LNCaP clone FGC (cell line): Measurements from ENCODE around the gene ORMDL3.
"Not testable (repeated sequence)": the region's sequence is repeated elsewhere in the genome, so short reads cannot be mapped to it uniquely, and the experiment has no call there.

Experiments used
- DNase-seq: peaks from one replicate; pipeline ENCODE4 v3.0.0-alpha.2; 2011; ENCODE audit warnings: low read depth
- H3K4me3 ChIP-seq: 2 replicates; pipeline ENCODE4 v1.5.1; 2011; ENCODE audit warnings: mild to moderate bottlenecking, low read depth, low read length, control low read depth
- CTCF ChIP-seq: IDR thresholded peaks from 2 replicates; pipeline ENCODE4 v1.5.1; 2012; ENCODE audit warnings: mild to moderate bottlenecking; ENCODE audit not compliant: control insufficient read depth, insufficient read depth; ENCODE audit errors: extremely low read depth

ORMDL3 gene

GRCh38 chr17:39951924-39952679 is 24.7 kb upstream of the ORMDL3 start:
- DNase-seq = no peak
- TF ChIP-seq CTCF = no peak
- peak overlapping the region; percentile 48 for H3K4me3 ChIP-seq

- TF ChIP-seq CTCF = no peak
- no peak overlapping the region for H3K4me3 ChIP-seq
- DNase-seq = no peak
Measured at GRCh38 chr17:39950871-39951348, 23.5 kb upstream of the ORMDL3 start.

GRCh38 chr17:39949028-39949427 is 21.6 kb upstream of the ORMDL3 start:
- TF ChIP-seq CTCF = no peak
- H3K4me3 ChIP-seq = no peak overlapping the region
- no peak for DNase-seq

DNA sequence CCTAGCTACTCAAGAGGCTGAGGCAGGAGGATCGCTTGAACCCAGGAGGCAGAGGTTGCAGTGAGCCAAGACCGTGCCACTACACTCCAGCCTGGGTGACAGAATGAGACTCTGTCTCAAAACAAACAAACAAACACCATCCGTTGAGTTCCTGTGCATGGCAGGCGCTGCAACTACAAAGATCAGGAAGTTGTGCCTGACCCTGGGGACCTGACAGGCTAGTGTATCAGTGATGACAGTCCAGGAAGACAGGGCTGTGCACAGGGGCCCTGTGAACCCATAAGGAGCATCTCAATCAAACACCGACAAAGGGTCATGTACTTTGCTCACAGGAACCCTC is 21.1 kb upstream of the ORMDL3 start:
- not testable (repeated sequence) for H3K4me3 ChIP-seq, DNase-seq

GRCh38 chr17:39946551-39947330 is 19.3 kb upstream of the ORMDL3 start:
- TF ChIP-seq CTCF = no peak

GRCh38 chr17:39944393-39944711 is 17.0 kb upstream of the ORMDL3 start:
- no peak for DNase-seq
- TF ChIP-seq CTCF = no peak
- H3K4me3 ChIP-seq = no peak overlapping the region

More at GRCh38 chr17:39946551-39947330, 19.3 kb upstream of the ORMDL3 start:
- no peak for DNase-seq
- no peak overlapping the region for H3K4me3 ChIP-seq

GRCh38 chr17:39943702-39944392 is 16.4 kb upstream of the ORMDL3 start:
- H3K4me3 ChIP-seq = no peak overlapping the region
- DNase-seq = no peak
- TF ChIP-seq CTCF = no peak
